ENCODE data around the gene SIK3. TPM values are rescaled to one million over a fixed set of nuclear protein-coding genes. Genes with fewer than 3 reads are reported as not detected.

Gene SIK3
- total RNA-seq, 4 donors from 2014 or later, result 58.8 to 85.8 (median 59.8) TPM

GRCh38 chr11:116927163-116927974 lies 170.9 kb downstream of the SIK3 start:
- Histone ChIP-seq H3K9me3 (no peaks in the 10 kb centered on the region), H3K27ac (peak overlapping the region in 3 of 4 donors; percentile 54 to 80 (median 66)), H3K4me1 (peaks cover 0 to 40% (median 14%) of the 10 kb centered on the region in 4 donors), H3K4me3 (no peak overlapping the region), H3K36me3 (peaks cover 0 to 19% (median 0%) of the 10 kb centered on the region in 3 donors), H3K27me3 (no peaks in the 10 kb centered on the region)
- TF ChIP-seq POLR2A (IDR thresholded peaks at IDR 0.05) (no peak), CTCF (IDR thresholded peaks at IDR 0.05) (peak in 5 of 6 experiments; percentile 33 to 70 (median 38))
- peak in 2 of 3 donors; percentile 78 to 79 for DNase-seq

- no peak for TF ChIP-seq CTCF (IDR thresholded peaks at IDR 0.05)
- no peak for TF ChIP-seq POLR2A (IDR thresholded peaks at IDR 0.05)
- Histone ChIP-seq H3K4me3 (no peak overlapping the region), H3K9me3 (no peaks in the 10 kb centered on the region), H3K4me1 (peaks cover 0 to 26% (median 5%) of the 10 kb centered on the region in 4 donors), H3K36me3 (peaks cover 0 to 22% (median 0%) of the 10 kb centered on the region in 3 donors), H3K27me3 (no peaks in the 10 kb centered on the region), H3K27ac (peak overlapping the region; percentile 7 to 80 (median 56))
- DNase-seq, result peak in 2 of 3 donors; percentile 79 to 83
Measured at GRCh38 chr11:116925050-116925449, 173.2 kb downstream of the SIK3 start.

GRCh38 chr11:116918925-116919655 lies 179.1 kb downstream of the SIK3 start:
- TF ChIP-seq CTCF (IDR thresholded peaks at IDR 0.05), result no peak
- TF ChIP-seq POLR2A (IDR thresholded peaks at IDR 0.05), result no peak
- no peak for DNase-seq
- Histone ChIP-seq H3K27ac (no peak overlapping the region), H3K4me3 (no peak overlapping the region), H3K27me3 (no peaks in the 10 kb centered on the region), H3K9me3 (no peaks in the 10 kb centered on the region), H3K36me3 (peaks cover 0 to 3% (median 0%) of the 10 kb centered on the region in 3 donors), H3K4me1 (no peaks in the 10 kb centered on the region)

GRCh38 chr11:116917632-116918031 lies 180.6 kb downstream of the SIK3 start:
- Histone ChIP-seq H3K4me1 (no peaks in the 10 kb centered on the region), H3K27me3 (no peaks in the 10 kb centered on the region), H3K27ac (no peak overlapping the region), H3K36me3 (peaks cover 0 to 3% (median 0%) of the 10 kb centered on the region in 3 donors), H3K9me3 (no peaks in the 10 kb centered on the region), H3K4me3 (no peak overlapping the region)
- no peak for DNase-seq
- no peak for TF ChIP-seq CTCF (IDR thresholded peaks at IDR 0.05)
- no peak for TF ChIP-seq POLR2A (IDR thresholded peaks at IDR 0.05)

- H3K4me3 ChIP-seq, result no peak overlapping the region
- no peak overlapping the region for H3K27ac ChIP-seq
- DNase-seq, result no peak
- no peaks in the 10 kb centered on the region for H3K4me1 ChIP-seq
- TF ChIP-seq CTCF (IDR thresholded peaks at IDR 0.05) (no peak), POLR2A (IDR thresholded peaks at IDR 0.05) (no peak)
- H3K27me3 ChIP-seq, result no peaks in the 10 kb centered on the region
- H3K36me3 ChIP-seq, result peaks cover 0 to 3% (median 0%) of the 10 kb centered on the region in 3 donors
- no peaks in the 10 kb centered on the region for H3K9me3 ChIP-seq
Measured at GRCh38 chr11:116916886-116917285, 181.3 kb downstream of the SIK3 start.
